MCF 10A (cell line): ENCODE measurements around the gene UBC. TPM values are rescaled to one million over a fixed set of nuclear protein-coding genes. Genes with fewer than 3 reads are reported as not detected.

Experiments used
- BruUV-seq: library from RNA; stranded (reverse); fragments of 400-500 nt; replicated peaks from 2 replicates; lab custom pipeline; 2021; lab: Mats Ljungman, UMichigan
- CTCF ChIA-PET: fragments of 300-600 bp; sonication (Branson Sonifier 250); formaldehyde crosslinking; extraction: SDS; loops from one replicate; lab custom pipeline; 2021; ENCODE audit warnings: antibody characterized with exemption, inconsistent platforms; lab: Yijun Ruan, JAX
- POLR2A ChIA-PET: fragments of 300-600, 350-650 bp; sonication (Branson Sonifier 250); formaldehyde crosslinking; extraction: SDS; loops from one replicate; lab custom pipeline; 2020; ENCODE audit warnings: antibody characterized with exemption, inconsistent platforms; lab: Yijun Ruan, JAX
- DNase-seq: peaks from one replicate; pipeline ENCODE4 v3.0.0-alpha.2; 2018; ENCODE audit not compliant: unreplicated experiment
- H3K27ac Mint-ChIP-seq: one replicate; pipeline ENCODE4 v1.8.0; 2022; ENCODE audit warnings: mild to moderate bottlenecking, low read depth, mixed read lengths; ENCODE audit not compliant: unreplicated experiment
- H3K27me3 Mint-ChIP-seq: one replicate; pipeline ENCODE4 v1.8.0; 2022; ENCODE audit warnings: mixed read lengths; ENCODE audit not compliant: insufficient read depth, unreplicated experiment
- H3K36me3 Mint-ChIP-seq: one replicate; pipeline ENCODE4 v1.8.0; 2022; ENCODE audit warnings: mild to moderate bottlenecking, moderate library complexity, mixed read lengths; ENCODE audit not compliant: insufficient read depth, unreplicated experiment
- H3K4me1 Mint-ChIP-seq: one replicate; pipeline ENCODE4 v1.8.0; 2022; ENCODE audit warnings: mixed read lengths; ENCODE audit not compliant: insufficient read depth, unreplicated experiment
- H3K4me3 Mint-ChIP-seq: one replicate; pipeline ENCODE4 v1.8.0; 2022; ENCODE audit warnings: mild to moderate bottlenecking, moderate library complexity, mixed read lengths; ENCODE audit not compliant: unreplicated experiment
- H3K9me3 Mint-ChIP-seq: one replicate; pipeline ENCODE4 v1.8.0; 2022; ENCODE audit warnings: mixed read lengths; ENCODE audit not compliant: unreplicated experiment
- intact Hi-C: fragments of 100-400 bp; cut with micrococcal nuclease; formaldehyde crosslinking; loops from 2 replicates; pipeline ENCODE4 v1.14.1; 2022
- total RNA-seq: library from RNA; stranded (reverse); gene quantifications from 2 replicates; pipeline ENCODE4 v1.2.3, GENCODE V29; 2022
- TF ChIP-seq, protein P1 (sequence below): fragments of 200-600 bp; IDR thresholded peaks from one replicate; pipeline ENCODE4 v1.8.0; 2022; ENCODE audit warnings: antibody characterized with exemption, mild to moderate bottlenecking; ENCODE audit not compliant: unreplicated experiment

UBC gene
- total RNA-seq, 1 experiment from 2014 or later = 1,485 TPM

- ChIA-PET CTCF (interaction anchor here (0.6 to 1.0 kb wide), 3 partner anchors 197 to 863 kb away, joined by 3 to 4 read pairs (median 3); no protein-coding TSS in a partner anchor), POLR2A (no interaction called here)
- BruUV-seq = no TSS peak
- no peak for DNase-seq
- no peak overlapping the region for H3K4me3 Mint-ChIP-seq
- no peak overlapping the region for H3K27ac Mint-ChIP-seq
- peaks cover 6% of the 10 kb centered on the region for H3K4me1 Mint-ChIP-seq
- H3K27me3 Mint-ChIP-seq = no peaks in the 10 kb centered on the region
- intact Hi-C loops = loop anchor here (2.0 to 5.0 kb wide), 3 partner anchors 36 to 862 kb away; partner anchors contain the start of gene SCARB1
- no peaks in the 10 kb centered on the region for H3K36me3 Mint-ChIP-seq
- H3K9me3 Mint-ChIP-seq = no peaks in the 10 kb centered on the region
- TF ChIP-seq, protein P1, sequence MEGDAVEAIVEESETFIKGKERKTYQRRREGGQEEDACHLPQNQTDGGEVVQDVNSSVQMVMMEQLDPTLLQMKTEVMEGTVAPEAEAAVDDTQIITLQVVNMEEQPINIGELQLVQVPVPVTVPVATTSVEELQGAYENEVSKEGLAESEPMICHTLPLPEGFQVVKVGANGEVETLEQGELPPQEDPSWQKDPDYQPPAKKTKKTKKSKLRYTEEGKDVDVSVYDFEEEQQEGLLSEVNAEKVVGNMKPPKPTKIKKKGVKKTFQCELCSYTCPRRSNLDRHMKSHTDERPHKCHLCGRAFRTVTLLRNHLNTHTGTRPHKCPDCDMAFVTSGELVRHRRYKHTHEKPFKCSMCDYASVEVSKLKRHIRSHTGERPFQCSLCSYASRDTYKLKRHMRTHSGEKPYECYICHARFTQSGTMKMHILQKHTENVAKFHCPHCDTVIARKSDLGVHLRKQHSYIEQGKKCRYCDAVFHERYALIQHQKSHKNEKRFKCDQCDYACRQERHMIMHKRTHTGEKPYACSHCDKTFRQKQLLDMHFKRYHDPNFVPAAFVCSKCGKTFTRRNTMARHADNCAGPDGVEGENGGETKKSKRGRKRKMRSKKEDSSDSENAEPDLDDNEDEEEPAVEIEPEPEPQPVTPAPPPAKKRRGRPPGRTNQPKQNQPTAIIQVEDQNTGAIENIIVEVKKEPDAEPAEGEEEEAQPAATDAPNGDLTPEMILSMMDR = no peak
Measured at GRCh38 chr12:124898923-124899294, 15.5 kb downstream of the UBC start.

- ChIA-PET CTCF (interaction anchor here (0.9 kb wide), 1 partner anchor 9 kb away, joined by 3 read pairs; no protein-coding TSS in a partner anchor), POLR2A (no interaction called here)
- Mint-ChIP-seq H3K4me3 (no peak overlapping the region), H3K9me3 (no peaks in the 10 kb centered on the region), H3K4me1 (peaks cover 6% of the 10 kb centered on the region), H3K27ac (no peak overlapping the region), H3K36me3 (no peaks in the 10 kb centered on the region), H3K27me3 (no peaks in the 10 kb centered on the region)
- intact Hi-C loops = loop anchor here (2.0 to 5.0 kb wide), 3 partner anchors 36 to 861 kb away; partner anchors contain the start of gene SCARB1
- TF ChIP-seq, protein P1 = peak; percentile 54
- BruUV-seq = no TSS peak
- DNase-seq = peak; percentile 79
Measured at GRCh38 chr12:124898200-124898922, 16.1 kb downstream of the UBC start.

GRCh38 chr12:124896461-124896860, 18.0 kb downstream of the UBC start:
- no peak for DNase-seq
- CTCF ChIA-PET = interaction anchor here (0.6 kb wide), 1 partner anchor 104 kb away, joined by 4 read pairs; no protein-coding TSS in a partner anchor
- H3K4me1 Mint-ChIP-seq = peaks cover 6% of the 10 kb centered on the region
- POLR2A ChIA-PET = no interaction called here
- H3K27ac Mint-ChIP-seq = no peak overlapping the region
- H3K9me3 Mint-ChIP-seq = no peaks in the 10 kb centered on the region
- no peaks in the 10 kb centered on the region for H3K27me3 Mint-ChIP-seq
- no TSS peak for BruUV-seq
- no peak overlapping the region for H3K4me3 Mint-ChIP-seq
- no peaks in the 10 kb centered on the region for H3K36me3 Mint-ChIP-seq
- intact Hi-C loops = loop anchor here (5.0 kb wide), 1 partner anchor 859 kb away; no protein-coding TSS in a partner anchor
- TF ChIP-seq, protein P1 = no peak

GRCh38 chr12:124893792-124894516, 20.5 kb downstream of the UBC start:
- peaks cover 6% of the 10 kb centered on the region for H3K4me1 Mint-ChIP-seq
- no TSS peak for BruUV-seq
- DNase-seq = no peak
- H3K27me3 Mint-ChIP-seq = no peaks in the 10 kb centered on the region
- intact Hi-C loops = no loop called here
- H3K27ac Mint-ChIP-seq = no peak overlapping the region
- no peak overlapping the region for H3K4me3 Mint-ChIP-seq
- peaks cover 4% of the 10 kb centered on the region for H3K36me3 Mint-ChIP-seq
- CTCF ChIA-PET = interaction anchor here (0.6 to 0.8 kb wide), 3 partner anchors 90 to 1723 kb away, joined by 3 read pairs; no protein-coding TSS in a partner anchor
- TF ChIP-seq, protein P1 = no peak
- H3K9me3 Mint-ChIP-seq = no peaks in the 10 kb centered on the region
- POLR2A ChIA-PET = interaction anchor here (1.0 kb wide), 1 partner anchor 11 kb away, joined by 3 read pairs; no protein-coding TSS in a partner anchor
